Measurements from ENCODE around the gene VAT1. TPM values are rescaled to one million over a fixed set of nuclear protein-coding genes. Genes with fewer than 3 reads are reported as not detected.

The VAT1 gene
- total RNA-seq, 1 donor, result 207 TPM

- TF ChIP-seq, protein P1, sequence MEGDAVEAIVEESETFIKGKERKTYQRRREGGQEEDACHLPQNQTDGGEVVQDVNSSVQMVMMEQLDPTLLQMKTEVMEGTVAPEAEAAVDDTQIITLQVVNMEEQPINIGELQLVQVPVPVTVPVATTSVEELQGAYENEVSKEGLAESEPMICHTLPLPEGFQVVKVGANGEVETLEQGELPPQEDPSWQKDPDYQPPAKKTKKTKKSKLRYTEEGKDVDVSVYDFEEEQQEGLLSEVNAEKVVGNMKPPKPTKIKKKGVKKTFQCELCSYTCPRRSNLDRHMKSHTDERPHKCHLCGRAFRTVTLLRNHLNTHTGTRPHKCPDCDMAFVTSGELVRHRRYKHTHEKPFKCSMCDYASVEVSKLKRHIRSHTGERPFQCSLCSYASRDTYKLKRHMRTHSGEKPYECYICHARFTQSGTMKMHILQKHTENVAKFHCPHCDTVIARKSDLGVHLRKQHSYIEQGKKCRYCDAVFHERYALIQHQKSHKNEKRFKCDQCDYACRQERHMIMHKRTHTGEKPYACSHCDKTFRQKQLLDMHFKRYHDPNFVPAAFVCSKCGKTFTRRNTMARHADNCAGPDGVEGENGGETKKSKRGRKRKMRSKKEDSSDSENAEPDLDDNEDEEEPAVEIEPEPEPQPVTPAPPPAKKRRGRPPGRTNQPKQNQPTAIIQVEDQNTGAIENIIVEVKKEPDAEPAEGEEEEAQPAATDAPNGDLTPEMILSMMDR (IDR thresholded peaks at IDR 0.05; ENCODE audit: insufficient read depth, low read depth, low read length), result no peak
- no peak overlapping the region for H3K4me3 ChIP-seq (ENCODE audit: low read depth, low read length)
- DNase-seq (ENCODE audit: low read depth), result no peak
These were observed 17.5 kb upstream of the VAT1 start for GRCh38 chr17:43039646-43040045.

DNA sequence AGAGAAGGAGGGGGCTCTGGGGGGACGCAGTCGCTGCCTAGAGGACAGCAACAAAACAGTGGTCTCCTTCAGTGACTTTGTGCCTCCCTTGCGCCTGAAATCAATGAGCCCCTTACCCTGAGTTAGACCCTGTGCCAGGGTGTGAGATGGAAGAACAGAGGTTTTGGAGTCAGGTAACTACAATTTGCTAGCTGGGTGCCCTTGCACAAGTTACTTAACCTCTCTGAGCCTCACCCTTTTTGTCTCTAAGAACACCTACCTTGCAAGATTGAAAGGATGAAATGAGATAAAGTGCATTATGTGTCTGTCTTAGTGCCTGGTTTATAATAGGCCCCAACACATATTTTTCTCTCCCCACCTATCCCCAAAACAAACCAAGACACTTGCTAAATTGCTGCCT, 12.7 kb upstream of the VAT1 start:
- no peak overlapping the region for H3K4me3 ChIP-seq (ENCODE audit: low read depth, low read length)
- DNase-seq (ENCODE audit: low read depth), result no peak
- TF ChIP-seq, protein P1 (IDR thresholded peaks at IDR 0.05; ENCODE audit: insufficient read depth, low read depth, low read length), result no peak

- no peak for DNase-seq (ENCODE audit: low read depth)
- TF ChIP-seq, protein P1 (IDR thresholded peaks at IDR 0.05; ENCODE audit: insufficient read depth, low read depth, low read length), result no peak
- H3K4me3 ChIP-seq (ENCODE audit: low read depth, low read length), result no peak overlapping the region
These were observed 12.0 kb upstream of the VAT1 start for GRCh38 chr17:43033948-43034881.

GRCh38 chr17:43031666-43032065, 9.5 kb upstream of the VAT1 start:
- TF ChIP-seq, protein P1 (IDR thresholded peaks at IDR 0.05; ENCODE audit: insufficient read depth, low read depth, low read length), result no peak
- DNase-seq (ENCODE audit: low read depth), result no peak
- H3K4me3 ChIP-seq (ENCODE audit: low read depth, low read length), result no peak overlapping the region

DNA sequence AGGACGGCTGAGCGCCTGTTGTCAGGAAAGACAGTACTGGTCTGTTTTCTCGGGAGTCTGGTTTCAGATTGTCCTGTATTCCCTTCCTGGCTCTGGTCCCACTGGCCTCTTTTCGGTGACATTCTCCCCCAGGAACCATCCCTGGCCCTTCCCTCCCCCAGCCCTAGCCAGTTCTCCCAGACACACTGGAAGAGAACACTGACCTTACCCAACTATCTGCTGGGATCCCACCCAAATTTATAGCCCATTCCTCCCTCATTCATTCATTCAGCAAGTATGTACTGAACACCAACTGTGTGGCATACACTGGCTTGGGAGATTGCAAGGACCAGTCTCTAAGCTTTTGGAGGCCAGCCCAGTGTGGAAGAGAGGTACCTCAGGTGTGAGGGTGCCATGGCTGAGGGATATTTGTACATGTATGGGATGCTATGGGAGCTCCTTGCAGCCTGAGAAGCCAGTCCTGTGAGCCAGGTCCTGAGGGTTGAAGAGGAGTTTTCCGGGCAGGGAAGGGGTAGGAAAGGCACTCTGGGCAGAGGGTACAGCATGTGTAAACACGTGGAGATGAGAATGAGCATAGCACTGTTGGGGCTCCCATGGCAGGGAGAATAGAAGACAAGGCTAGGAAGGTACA, 8.1 kb upstream of the VAT1 start:
- TF ChIP-seq, protein P1 (IDR thresholded peaks at IDR 0.05; ENCODE audit: insufficient read depth, low read depth, low read length), result no peak
- no peak overlapping the region for H3K4me3 ChIP-seq (ENCODE audit: low read depth, low read length)
- no peak for DNase-seq (ENCODE audit: low read depth)

DNA sequence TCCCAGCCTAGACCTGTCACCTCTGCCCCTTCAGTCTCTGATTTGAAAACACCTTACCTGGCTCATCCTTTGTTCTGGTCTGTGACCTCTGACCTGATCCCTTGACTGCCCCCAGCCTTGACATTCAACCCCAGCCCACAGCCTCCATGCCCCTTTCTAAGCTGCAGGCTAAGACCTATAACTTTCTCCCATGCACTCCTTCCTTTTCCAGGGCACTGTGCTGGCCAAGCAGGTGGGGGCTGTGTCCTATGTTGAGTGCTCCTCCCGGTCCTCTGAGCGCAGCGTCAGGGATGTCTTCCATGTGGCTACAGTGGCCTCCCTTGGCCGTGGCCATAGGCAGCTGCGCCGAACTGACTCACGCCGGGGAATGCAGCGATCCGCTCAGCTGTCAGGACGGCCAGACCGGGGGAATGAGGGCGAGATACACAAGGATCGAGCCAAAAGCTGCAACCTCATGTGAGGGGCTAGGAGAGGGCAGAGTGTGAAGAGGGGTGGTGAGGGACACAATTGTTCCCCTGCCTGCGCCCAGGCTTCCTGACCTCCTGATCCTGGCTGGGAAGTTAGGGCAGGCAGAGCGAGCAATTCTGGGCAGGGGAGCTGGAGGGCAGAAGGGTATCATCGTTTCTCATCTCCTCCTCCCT, 6.2 kb upstream of the VAT1 start:
- no peak overlapping the region for H3K4me3 ChIP-seq (ENCODE audit: low read depth, low read length)
- no peak for DNase-seq (ENCODE audit: low read depth)
- TF ChIP-seq, protein P1 (IDR thresholded peaks at IDR 0.05; ENCODE audit: insufficient read depth, low read depth, low read length), result no peak

All from fibroblast of villous mesenchyme (primary cell).